NT2/D1 (cell line): ENCODE measurements around the gene RRP36.

Experiments
- YY1 ChIP-seq: IDR thresholded peaks from 2 replicates; pipeline ENCODE4 v1.6.1; 2011; ENCODE audit not compliant: insufficient read length, insufficient read depth
- ZNF274 ChIP-seq: IDR thresholded peaks from 2 replicates; pipeline ENCODE4 v1.6.1; 2011; ENCODE audit warnings: mild to moderate bottlenecking, low read depth, low read length

- TF ChIP-seq YY1 (no peak), ZNF274 (no peak)
Measured at GRCh38 chr6:43058531-43058930, 37.1 kb downstream of the RRP36 start.
